GM11168 (cell line): ENCODE data around the gene CHIC2.

Source experiments
- in situ Hi-C: fragments of 300-500 bp; cut with MboI; formaldehyde crosslinking; loops from one replicate; pipeline ENCODE4 v1.12.0; 2022; ENCODE audit warnings: low sequenced_read_pairs; ENCODE audit not compliant: unreplicated experiment

The CHIC2 gene

DNA sequence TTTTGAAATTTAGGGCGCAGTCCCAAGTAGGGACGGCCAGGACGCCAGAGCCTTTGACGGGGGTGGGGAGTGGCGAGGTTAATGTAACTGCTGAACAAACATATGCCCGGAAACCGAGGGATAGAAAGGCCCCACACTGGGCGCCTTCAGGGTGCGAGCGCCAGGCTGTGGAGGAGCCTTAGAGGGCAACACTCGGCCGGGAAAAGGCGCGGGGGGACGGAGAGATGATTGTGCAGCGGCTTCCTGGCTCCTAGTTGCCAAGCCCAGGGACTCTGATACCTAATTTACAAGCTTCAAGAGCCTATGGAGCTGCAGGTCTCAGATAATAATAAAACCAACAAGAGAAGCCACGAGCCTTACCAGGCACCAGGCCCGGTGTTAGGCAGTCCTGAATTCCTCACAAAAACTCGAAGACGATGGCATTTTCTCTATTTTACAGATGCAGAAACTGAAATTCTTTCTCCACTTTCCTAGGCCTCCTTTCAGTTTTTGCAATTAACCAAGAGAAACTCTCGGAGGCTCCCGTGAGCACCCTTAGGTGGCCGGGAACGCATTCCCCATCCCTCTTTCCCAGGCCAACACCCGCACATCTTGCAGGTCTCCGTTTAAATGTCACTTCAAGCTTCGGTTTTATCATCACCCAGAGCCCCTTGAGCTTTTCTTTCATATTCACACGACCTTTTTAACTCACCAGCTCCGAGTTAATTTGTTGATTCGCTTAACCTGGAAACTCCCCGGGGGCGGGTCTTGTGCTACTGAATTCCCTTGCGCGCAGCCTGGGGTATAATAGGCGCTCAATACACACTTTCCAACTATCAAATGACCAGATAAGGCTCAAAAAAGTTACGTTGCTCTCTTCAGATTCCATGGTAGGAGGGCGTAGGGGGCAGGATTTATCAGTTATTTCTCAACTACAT is 29.2 kb upstream of the CHIC2 start:
- in situ Hi-C loops, result no loop called here

- in situ Hi-C loops, result no loop called here
Measured at GRCh38 chr4:54092405-54093323, 28.3 kb upstream of the CHIC2 start.

- in situ Hi-C loops, result no loop called here
Measured at GRCh38 chr4:54091637-54092404, 27.4 kb upstream of the CHIC2 start.

DNA sequence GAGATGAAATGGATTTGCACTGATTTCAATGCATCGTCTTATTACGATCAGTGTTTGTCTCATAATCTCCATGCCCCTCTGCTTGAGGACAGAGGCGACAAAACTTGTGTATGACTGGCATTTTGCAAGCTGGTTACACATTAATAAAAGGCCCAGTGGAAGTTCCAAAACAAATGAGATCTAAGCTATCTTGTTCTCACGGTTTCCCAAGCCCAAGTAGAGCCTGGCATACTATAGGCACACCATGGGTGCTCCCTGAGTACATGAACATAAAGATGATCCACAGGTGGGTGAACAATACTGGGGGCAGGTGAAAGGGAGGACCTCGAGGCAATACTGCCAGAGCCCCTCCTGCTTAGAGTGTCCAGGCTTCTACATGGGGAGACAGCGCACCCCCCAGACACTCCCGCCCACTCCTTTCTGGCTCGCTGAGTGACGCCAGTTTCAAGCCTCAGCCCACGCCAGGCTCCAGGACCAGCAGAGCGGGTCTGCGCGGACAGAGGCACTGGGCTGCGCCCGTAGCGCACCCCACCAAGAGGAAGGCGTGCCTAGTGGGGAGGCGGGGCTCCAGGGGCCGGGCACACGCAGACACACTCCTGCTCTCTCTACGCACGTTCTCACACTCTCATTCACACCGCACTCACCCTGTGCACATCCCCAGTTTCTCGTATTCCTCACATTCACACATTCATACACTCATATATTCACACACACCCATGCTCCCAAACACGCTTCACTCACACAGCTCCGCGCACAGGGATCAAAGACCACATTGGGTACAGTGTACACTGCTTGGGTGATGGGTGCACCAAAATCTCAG is 26.6 kb upstream of the CHIC2 start:
- in situ Hi-C loops, result no loop called here

DNA sequence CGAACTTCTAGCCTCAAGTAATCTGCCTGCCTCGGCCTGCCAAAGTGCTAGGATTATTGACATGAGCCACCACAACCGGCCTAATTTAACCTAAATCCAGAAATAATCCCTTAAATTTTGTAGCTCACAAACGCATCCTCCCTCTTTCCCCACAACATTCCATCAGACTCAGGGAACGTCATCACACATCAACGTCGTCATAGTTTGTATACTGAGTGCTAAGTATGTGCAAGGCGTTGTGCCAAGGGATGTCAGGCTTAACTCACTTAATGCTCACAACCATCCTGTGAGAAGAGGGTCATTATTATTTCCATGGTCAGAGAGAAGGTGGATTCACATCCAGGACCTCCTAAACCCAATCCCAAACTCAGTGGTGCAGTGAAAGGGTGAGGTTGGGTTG is 26.0 kb upstream of the CHIC2 start:
- in situ Hi-C loops, result no loop called here

- in situ Hi-C loops, result no loop called here
Measured at GRCh38 chr4:54089875-54090274, 25.5 kb upstream of the CHIC2 start.

DNA sequence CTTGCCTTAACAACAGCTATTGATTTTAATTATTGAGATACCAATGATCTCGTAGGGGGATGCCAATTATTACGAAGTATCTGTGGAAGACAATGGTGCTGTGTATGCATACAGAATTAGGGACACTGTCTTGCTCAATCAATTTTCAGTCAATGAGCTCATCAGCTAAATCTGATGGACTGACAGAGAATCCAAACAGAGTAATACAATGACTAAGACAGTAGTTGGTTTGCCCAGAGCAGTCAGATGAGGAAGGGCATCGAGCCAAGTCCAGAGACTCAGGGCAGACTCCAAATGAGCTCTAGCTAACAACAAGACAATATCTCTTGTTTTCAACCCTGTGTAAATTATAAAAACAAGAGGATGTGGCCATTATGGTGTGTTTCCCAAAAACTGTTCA is 20.9 kb upstream of the CHIC2 start:
- in situ Hi-C loops, result no loop called here

- in situ Hi-C loops, result no loop called here
Measured at GRCh38 chr4:54082168-54082567, 17.8 kb upstream of the CHIC2 start.

DNA sequence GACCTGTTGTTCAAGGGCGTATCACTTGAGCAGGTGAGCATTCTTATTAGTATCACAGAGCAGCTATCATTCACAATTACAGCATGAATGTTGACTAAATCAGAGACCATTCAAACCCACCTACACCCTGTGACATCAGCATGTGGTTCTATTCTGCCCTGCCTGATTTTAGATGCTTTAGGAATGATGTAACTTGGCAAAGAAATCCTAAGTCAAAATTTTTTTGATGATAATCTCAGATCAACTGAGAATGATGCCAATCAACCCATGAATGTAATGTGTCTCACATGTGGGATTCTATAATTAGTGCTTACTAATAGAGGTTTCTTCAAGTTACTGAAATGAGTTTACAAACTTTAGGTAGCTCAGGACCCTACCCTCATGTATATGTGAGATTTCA is 13.4 kb upstream of the CHIC2 start:
- in situ Hi-C loops, result no loop called here

DNA sequence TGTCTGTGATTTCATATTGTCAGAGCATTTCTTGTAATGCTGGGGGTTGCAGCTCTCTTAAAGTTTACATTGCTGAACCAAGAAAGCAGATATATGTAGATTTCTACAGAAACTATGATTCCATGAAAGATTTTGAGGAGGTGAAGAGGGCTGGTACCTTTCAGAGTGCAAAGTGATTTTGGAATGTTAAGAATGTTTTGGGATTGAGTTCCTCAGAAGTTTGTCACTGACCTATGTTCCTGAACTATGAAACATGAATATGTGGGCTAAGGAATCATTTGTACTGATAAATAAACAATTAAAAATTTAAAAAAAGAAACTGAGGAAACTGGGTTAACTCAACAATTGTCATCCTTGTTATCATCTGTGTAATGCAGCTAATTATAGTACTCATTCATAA is 12.3 kb upstream of the CHIC2 start:
- in situ Hi-C loops, result no loop called here

GRCh38 chr4:54074381-54074780 is 10.0 kb upstream of the CHIC2 start:
- in situ Hi-C loops, result no loop called here

DNA sequence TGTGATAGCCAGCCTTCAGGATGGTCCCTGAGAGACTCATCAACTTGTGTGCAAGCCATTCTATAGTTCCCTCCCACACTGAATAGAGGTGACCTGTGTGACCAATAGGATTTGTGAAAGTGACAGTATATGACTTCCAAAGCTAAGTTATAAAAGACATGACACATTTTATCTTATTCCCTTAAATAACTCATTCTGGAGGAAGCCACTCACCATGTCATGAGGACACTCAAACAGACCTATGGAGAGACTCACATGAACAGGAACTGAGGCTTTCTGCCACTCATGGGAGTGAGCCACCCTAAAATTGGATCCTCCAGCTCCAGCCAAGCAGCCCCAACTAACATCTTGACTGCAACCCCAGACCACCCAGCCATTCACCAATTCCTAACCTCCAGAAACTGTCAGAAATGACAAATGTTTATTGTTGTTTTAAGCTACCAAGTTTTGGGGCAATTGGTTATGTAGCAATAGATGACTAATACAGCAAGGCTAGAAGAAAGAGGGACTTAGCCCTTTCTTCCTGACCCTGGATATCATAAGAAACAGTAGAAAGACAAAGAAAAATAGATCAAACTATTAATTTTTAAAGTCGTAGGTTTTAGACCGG is 9.0 kb upstream of the CHIC2 start:
- in situ Hi-C loops, result no loop called here

GRCh38 chr4:54067166-54067565 is 2.8 kb upstream of the CHIC2 start:
- in situ Hi-C loops, result no loop called here

- in situ Hi-C loops, result no loop called here
Measured at GRCh38 chr4:54066718-54067129, 2.3 kb upstream of the CHIC2 start.

GRCh38 chr4:54066088-54066415 is 1.6 kb upstream of the CHIC2 start:
- in situ Hi-C loops, result no loop called here

- in situ Hi-C loops, result no loop called here
Measured at GRCh38 chr4:54065282-54066087, 1.1 kb upstream of the CHIC2 start.

DNA sequence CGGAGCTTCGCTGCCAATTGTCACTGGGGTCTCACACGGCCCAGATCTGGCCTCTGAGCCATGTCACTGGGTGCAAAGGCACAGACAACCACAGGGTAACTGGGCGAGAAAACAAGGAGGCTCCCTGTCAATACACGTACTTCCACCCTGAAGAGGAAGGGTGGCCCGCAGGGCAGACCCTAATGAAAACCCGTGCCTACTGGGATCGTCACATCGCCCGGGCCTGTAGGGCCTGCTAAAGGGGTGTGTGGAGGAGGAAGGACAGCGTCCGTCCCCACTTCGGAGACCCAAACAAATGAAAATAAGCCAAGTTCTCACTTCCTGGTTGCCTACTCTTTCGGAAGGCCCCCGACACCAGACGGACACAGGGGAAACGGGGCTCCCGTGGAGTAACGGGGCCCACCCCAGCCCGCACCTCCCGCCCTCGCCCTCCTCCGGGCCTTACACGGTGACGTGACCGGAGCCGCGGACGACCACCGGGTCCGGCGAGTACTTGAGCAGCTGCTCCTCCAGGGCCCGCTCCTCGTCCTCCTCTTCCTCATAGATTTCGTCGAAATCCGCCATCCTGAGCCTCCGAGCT is 578 bp downstream of the CHIC2 start:
- in situ Hi-C loops, result no loop called here

DNA sequence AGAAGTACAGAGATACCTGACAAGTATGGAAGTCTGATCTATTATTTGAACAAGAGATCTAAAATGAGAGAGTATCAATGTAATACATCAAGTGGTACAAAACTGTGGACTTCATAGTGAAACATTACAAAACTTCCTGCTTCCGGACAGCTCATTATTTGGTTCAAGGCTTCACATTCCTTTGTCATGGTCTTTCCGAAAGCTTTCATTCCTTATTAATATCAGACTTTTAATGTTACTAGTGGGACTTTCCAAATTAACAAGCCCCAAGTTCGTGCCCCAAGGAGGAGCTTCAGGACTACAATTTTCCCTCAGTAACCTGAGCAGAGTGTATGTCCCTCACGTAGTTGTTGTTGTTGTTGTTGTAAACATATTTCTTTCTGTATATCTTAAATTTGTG is 1.2 kb downstream of the CHIC2 start:
- in situ Hi-C loops, result no loop called here
